Aorta (tissue), 5 donors: Measurements from ENCODE around the gene GALNT9. TPM values are rescaled to one million over a fixed set of nuclear protein-coding genes. Genes with fewer than 3 reads are reported as not detected.

ENCODE experiments used
- ATAC-seq: fragments of 200-7000 bp; cut with Tn5 transposase; one replicate; pipeline ENCODE4 v1.9.1; 2022; ENCODE audit warnings: moderate library complexity; ENCODE audit not compliant: low FRiP score
- DNase-seq, 2 donors: peaks; one replicate each; pipeline ENCODE4 v3.0.0-alpha.2; 2020
- H3K27ac ChIP-seq, 2 donors: one replicate each; pipeline ENCODE4 v1.5.1; 2013; ENCODE audit warnings: low read length in 2 of 2, mild to moderate bottlenecking in 2 of 2, moderate library complexity in 2 of 2, control low read depth in 1 of 2, inconsistent platforms in 1 of 2, low read depth in 1 of 2
- H3K27me3 ChIP-seq, 2 donors: one replicate each; pipeline ENCODE4 v1.6.1; 2013; ENCODE audit warnings: control low read depth in 1 of 2, low read length in 1 of 2, mild to moderate bottlenecking in 1 of 2, moderate library complexity in 1 of 2; ENCODE audit not compliant: insufficient read depth in 2 of 2, control insufficient read depth in 1 of 2
- H3K36me3 ChIP-seq, 2 donors: one replicate each; pipeline ENCODE4 v1.6.1; 2013; ENCODE audit warnings: control low read depth in 1 of 2, low read length in 1 of 2, mild to moderate bottlenecking in 1 of 2; ENCODE audit not compliant: insufficient read depth in 2 of 2, control insufficient read depth in 1 of 2
- H3K4me1 ChIP-seq, 2 donors: one replicate each; pipeline ENCODE4 v1.6.1; 2013; ENCODE audit warnings: low read length in 2 of 2, control low read depth in 1 of 2, mild to moderate bottlenecking in 1 of 2, moderate library complexity in 1 of 2; ENCODE audit not compliant: insufficient read depth in 2 of 2, control insufficient read depth in 1 of 2
- H3K4me3 ChIP-seq, 2 donors: one replicate each; pipeline ENCODE4 v1.5.1; 2013; ENCODE audit warnings: low read length in 2 of 2, control low read depth in 1 of 2, mild to moderate bottlenecking in 1 of 2
- H3K9me3 ChIP-seq: one replicate; pipeline ENCODE4 v1.6.1; 2013; ENCODE audit warnings: mild to moderate bottlenecking, low read length; ENCODE audit not compliant: control insufficient read depth
- WGBS, 2 donors: extraction: QIAGEN DNeasy Blood & Tissue Kit; methylation state at CpG; one replicate each; pipeline ENCODE4 v1.1.7; 2013; 5-methylcytosine and 5-hydroxymethylcytosine counted together
- intact Hi-C, 2 donors: fragments of 100-400 bp; cut with DNase I; formaldehyde crosslinking; loops; one replicate each; pipeline versions ENCODE4 v1.14.2 to v1.15.0; 2022
- polyA plus RNA-seq, 2 donors: library from polyadenylated mRNA; stranded (reverse); fragments of 200-250 nt; gene quantifications; one replicate each; pipeline ENCODE4 v1.2.3, GENCODE V29; 2013
- total RNA-seq, 2 donors: library from RNA; stranded (reverse); fragmentation: NEBNext Ultra II Directional; extraction: Animal tissue kit (Norgen Biotek cat#: 25700); gene quantifications; one replicate each; pipeline ENCODE4 v1.2.1, GENCODE V29; 2021
- donor health status: healthy with polysubstance abuse.
- donor health status: Bipolar disorder and iron deficiency.
- donor health status: DM: no; HTN: no; CAD: no.
- donor health status: DM: no; HTN: no; CAD: no.
- donor health status: DM: yes; HTN: yes; CAD: no.

GALNT9 gene
- total and polyA plus RNA-seq, 4 donors: 0.62 to 0.84 TPM; not detected in 2

DNA sequence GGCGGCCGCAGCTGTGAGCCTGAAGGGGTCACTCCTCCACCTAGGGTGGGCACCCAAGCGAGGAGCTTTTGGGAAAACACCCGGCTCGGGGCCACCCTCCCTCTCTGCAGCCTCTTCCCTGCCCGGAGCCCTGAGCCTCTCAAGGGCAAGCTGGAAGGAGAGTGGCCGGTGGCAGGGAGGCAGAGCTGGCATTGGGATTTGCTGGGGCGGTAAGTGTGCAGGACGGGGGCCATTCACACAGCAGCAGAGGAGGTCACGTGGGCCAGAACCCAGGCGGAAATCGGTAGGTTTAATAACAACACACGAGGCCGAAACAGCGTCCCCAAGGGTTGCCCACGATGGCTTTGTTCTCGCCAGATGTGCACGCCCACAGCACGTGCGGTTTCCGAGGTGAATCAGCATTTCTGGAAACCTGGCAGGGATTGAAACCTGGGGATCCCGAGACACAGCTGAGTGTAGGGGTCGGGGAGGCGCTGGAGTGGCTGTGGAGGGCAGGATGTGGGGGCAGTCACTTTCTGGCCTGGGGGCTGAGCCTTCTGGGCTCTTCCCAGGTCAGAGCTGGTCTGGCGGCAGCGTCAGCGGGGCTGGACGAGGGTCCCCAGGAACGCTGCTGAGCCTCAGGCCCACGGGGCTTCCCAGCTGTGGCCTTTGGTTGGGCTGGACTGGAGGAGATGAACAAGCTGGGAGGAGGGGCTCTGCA lies 161.6 kb downstream of the GALNT9 start:
- peak in 1 of 2 donors; percentile 44 for DNase-seq
- Histone ChIP-seq H3K9me3 (no peaks in the 10 kb centered on the region), H3K27ac (no peak overlapping the region), H3K27me3 (no peaks in the 10 kb centered on the region), H3K4me1 (no peaks in the 10 kb centered on the region), H3K4me3 (no peak overlapping the region), H3K36me3 (no peaks in the 10 kb centered on the region)
- intact Hi-C loops: no loop called here
- ATAC-seq: no peak
- WGBS, 2 donors: 53 to 65% methylated on average over 30 of the region's 30 CpGs

DNA sequence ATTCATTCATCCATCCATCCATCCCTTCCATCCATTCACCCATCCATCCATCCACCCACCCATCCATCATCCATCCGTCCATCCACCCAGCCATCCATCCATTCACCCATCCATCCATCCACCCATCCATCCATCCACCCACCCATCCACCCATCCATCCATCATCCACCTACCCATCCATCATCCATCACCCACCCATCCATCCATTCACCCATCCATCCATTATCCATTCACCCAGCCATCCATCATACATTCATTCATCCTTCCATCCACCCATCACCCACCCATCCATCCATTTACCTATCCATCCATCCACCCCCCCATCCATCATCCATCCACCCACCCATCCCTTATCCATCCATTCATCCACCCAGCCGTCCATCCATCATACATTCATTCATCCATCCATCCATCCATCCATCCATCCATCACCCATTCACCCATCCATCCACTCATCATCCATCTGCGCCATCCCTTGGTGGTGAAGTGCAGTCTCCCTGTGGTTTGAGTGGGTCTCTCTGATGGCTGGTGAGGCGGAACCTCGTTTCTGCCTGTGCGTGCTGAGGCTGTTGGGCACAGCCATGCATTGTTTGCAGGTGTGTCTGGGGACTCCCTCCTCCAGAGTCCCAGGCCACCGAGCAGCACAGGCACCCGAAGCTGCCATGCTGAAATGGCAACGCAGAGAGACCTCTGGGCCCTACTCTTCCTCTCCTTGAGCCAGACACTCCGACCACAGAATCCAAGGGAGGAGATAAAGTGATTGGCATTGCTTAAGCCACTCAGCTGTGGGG lies 162.4 kb downstream of the GALNT9 start:
- Histone ChIP-seq H3K4me1 (no peaks in the 10 kb centered on the region), H3K27ac (no peak overlapping the region), H3K9me3 (no peaks in the 10 kb centered on the region), H3K36me3 (no peaks in the 10 kb centered on the region), H3K27me3 (no peaks in the 10 kb centered on the region), H3K4me3 (no peak overlapping the region)
- DNase-seq: peak in 1 of 2 donors; percentile 32
- no peak for ATAC-seq
- WGBS, 2 donors: 89 to 90% methylated on average over 10 of the region's 10 CpGs
- intact Hi-C loops: no loop called here

DNA sequence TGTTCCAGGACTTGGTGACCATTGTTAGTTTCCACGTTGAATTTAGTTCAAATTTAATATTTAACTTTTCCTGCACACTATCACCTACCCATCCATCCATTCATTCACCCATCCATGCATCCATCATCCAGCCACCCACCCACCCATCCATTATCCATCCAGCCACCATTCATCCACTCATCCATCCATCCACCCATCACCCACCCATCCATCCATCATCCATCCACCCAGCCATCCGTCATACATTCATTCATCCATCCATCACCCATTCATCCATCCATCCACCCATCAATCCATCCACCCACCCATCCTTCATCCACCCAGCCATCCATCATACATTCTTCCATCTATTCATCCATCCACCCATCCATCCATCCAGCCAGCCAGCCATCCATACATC lies 163.3 kb downstream of the GALNT9 start:
- no peaks in the 10 kb centered on the region for H3K9me3 ChIP-seq
- WGBS, 2 donors: 88% methylated on average over 2 of the region's 2 CpGs
- no peak overlapping the region for H3K4me3 ChIP-seq
- intact Hi-C loops: no loop called here
- no peaks in the 10 kb centered on the region for H3K27me3 ChIP-seq
- H3K36me3 ChIP-seq: no peaks in the 10 kb centered on the region
- H3K27ac ChIP-seq: no peak overlapping the region
- ATAC-seq (no peak), DNase-seq (no peak)
- no peaks in the 10 kb centered on the region for H3K4me1 ChIP-seq

DNA sequence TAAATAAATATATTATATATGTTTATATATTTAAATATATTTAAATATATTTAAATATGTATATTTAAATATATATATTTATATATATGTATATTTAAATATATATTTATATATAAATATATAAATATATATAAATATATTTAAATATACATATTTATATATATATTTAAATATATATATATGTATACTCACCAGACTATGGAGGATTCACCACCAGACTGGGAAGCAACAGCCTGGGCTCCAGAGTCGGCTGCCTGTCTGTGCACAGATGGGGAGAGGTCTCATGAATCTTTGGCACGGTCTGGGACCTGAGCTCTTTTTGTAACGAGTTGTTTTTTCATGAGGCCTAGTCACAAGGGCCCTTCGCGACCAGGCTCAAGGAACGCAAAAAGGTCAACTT lies 163.8 kb downstream of the GALNT9 start:
- no peak overlapping the region for H3K27ac ChIP-seq
- 93 to 94% methylated on average over 6 of the region's 6 CpGs for WGBS, 2 donors
- no peaks in the 10 kb centered on the region for H3K4me1 ChIP-seq
- ATAC-seq: no peak
- no peaks in the 10 kb centered on the region for H3K27me3 ChIP-seq
- intact Hi-C loops: no loop called here
- no peak overlapping the region for H3K4me3 ChIP-seq
- H3K9me3 ChIP-seq: no peaks in the 10 kb centered on the region
- no peaks in the 10 kb centered on the region for H3K36me3 ChIP-seq
- DNase-seq: peak in 1 of 2 donors; percentile 31

DNA sequence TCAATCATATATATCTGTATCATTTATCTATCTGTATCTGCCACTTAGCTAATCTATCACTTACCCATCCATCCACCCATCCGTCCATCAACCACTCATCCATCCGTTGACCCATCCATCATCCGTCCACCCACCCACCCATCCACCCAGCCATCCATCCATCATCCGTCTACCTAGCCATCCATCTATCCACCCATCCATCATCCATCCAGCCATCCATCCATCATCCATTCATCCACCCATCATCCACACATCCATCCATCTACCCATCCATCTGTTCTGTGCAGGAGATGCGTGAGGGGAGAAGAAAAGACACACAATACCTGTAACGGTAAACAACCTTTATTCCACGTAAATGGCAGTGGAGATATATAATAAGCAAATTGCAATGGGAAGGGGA lies 165.0 kb downstream of the GALNT9 start:
- no peaks in the 10 kb centered on the region for H3K27me3 ChIP-seq

DNA sequence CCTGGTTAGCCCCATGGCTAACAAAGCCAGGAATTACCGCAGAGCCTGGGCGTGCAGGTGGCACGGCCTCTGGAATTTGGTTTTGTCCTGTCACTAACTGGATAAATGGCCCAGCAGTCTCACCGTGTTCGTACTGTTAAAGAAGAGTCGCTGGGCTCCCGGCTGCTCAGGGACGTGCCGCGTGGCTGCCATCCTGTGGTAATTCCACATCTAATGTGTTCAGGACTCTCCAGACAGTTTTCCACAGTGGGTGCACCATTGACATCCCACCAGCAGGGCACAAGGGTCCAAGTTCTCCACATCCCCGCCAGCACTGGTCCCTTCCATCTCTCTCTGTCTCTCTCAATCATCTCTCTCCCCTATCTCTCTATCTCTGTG lies 165.5 kb downstream of the GALNT9 start:
- WGBS, 2 donors: 49 to 57% methylated on average over 11 of the region's 11 CpGs
- H3K9me3 ChIP-seq: no peaks in the 10 kb centered on the region
- no peaks in the 10 kb centered on the region for H3K27me3 ChIP-seq
- intact Hi-C loops: no loop called here
- no peak for ATAC-seq
- H3K4me1 ChIP-seq: no peaks in the 10 kb centered on the region
- no peaks in the 10 kb centered on the region for H3K36me3 ChIP-seq
- H3K27ac ChIP-seq: no peak overlapping the region
- H3K4me3 ChIP-seq: no peak overlapping the region
- peak in 1 of 2 donors; percentile 42 for DNase-seq

More for the DNA sequence above, 165.0 kb downstream of the GALNT9 start:
- Histone ChIP-seq H3K4me3 (no peak overlapping the region), H3K36me3 (no peaks in the 10 kb centered on the region), H3K9me3 (no peaks in the 10 kb centered on the region), H3K27ac (no peak overlapping the region), H3K4me1 (no peaks in the 10 kb centered on the region)
- ATAC-seq (no peak), DNase-seq (no peak)
- intact Hi-C loops: no loop called here
- WGBS, 2 donors: 76 to 80% methylated on average over 7 of the region's 7 CpGs

DNA sequence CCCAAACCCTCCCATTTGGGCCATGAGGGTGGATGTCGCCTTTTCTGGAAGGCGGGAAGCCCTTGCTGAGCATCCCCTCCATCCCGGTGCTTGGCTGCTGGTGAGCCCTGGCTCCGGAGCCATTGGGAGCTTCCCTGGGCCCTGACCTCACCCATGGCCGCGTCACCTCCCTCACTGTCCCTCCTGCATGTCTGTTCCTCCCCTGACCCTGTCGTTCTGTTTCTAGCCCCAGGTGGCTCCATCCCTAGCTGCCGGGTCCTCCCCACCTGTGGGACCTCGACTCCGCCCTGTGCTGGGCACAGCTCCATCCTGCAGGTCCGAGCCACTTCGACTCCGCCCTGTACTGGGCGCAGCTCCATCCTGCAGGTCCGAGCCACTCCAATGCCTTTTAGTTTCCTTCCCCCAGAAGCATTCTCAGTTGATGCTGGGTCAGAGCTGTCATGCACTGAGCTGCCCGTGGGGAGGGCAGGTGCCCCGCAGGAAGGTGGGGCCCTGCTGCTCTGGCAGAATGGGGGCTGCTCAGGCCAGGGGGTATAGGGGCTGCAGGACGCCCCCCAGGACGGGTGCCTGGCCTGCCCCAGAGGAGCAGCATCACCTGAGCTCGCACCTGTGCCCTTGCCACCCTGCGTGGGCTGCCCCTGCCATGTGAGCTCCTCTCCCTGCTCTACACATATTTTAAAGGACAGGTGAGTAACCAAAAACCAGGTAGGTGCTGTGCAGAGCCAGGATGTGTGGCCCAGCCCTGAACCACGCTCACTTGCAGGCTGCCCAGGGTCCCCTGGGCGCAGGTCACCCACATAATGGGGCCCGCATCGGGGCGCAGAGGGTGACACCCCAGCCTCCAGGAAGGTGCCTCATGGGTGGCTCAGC lies 166.1 kb downstream of the GALNT9 start:
- H3K27ac ChIP-seq: no peak overlapping the region
- intact Hi-C loops: no loop called here
- peak in 1 of 2 donors; percentile 53 for DNase-seq
- no peaks in the 10 kb centered on the region for H3K4me1 ChIP-seq
- peak; percentile 4 for ATAC-seq
- H3K27me3 ChIP-seq: no peaks in the 10 kb centered on the region
- no peak overlapping the region for H3K4me3 ChIP-seq
- no peaks in the 10 kb centered on the region for H3K36me3 ChIP-seq
- 56 to 61% methylated on average over 25 to 26 of the region's 26 CpGs for WGBS, 2 donors
- no peaks in the 10 kb centered on the region for H3K9me3 ChIP-seq

DNA sequence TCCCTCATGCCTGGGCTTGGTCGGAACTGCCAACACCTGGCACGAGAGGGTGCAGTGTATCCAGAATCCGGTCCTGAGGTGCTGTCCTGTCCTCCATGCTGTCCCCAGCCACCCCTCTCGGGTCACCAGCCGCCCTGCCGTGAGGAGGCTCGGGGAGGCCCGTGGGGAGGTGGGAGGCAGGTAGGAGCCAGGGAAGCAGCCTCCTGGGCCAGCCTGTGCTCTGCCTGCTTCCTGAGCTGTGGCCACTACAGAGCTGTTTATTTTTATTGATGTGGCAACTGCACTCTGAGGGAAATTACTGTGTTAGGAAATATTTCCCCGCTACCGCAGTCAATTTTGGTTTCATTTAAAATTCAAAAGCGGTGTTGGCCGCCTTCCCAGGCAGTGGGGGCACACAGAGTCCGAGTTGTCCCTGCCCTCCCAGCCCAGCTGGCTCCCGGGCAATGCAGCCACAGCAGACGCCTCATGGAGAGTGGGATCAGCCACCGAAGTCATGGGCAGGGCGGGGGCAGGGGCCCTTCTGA lies 166.8 kb downstream of the GALNT9 start:
- H3K4me3 ChIP-seq: no peak overlapping the region
- 9 to 14% methylated on average over 17 of the region's 17 CpGs for WGBS, 2 donors
- no peaks in the 10 kb centered on the region for H3K4me1 ChIP-seq
- peaks cover 0 to 2% of the 10 kb centered on the region in 2 donors for H3K36me3 ChIP-seq
- H3K27ac ChIP-seq: no peak overlapping the region
- H3K9me3 ChIP-seq: no peaks in the 10 kb centered on the region
- DNase-seq (peak in 1 of 2 donors; percentile 82), ATAC-seq (peak; percentile 40)
- intact Hi-C loops: no loop called here
- H3K27me3 ChIP-seq: no peaks in the 10 kb centered on the region
